ENCODE results near the gene GREB1L.
"Not testable (repeated sequence)": the region's sequence is repeated elsewhere in the genome, so short reads cannot be mapped to it uniquely, and the experiment has no call there.

Gene GREB1L

DNA sequence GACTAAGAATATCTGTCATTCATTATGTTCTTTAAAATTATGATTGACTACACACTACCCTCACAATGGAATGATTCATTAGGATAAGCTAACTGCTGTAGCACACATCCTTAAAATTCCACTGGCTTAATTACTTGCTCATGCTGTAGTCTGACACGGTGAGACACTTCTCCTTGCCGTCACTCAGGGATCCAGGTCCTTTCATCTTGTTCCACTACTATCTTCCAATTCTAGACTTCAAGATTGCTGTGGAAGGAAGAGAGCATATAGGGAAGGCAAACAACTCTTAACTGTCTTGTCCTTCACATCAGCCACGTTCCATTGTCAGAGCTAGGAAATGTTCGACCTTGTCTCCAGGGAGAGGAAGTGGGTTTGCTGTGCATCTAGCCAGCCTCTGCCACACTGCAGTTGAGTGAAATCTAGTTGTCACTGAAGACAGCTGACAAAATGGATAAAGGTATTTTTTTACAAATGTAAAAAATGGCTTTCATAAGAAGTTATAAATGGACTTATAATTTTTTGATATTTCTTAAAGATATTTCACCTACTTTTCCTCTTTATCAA is 30.1 kb downstream of the GREB1L start:
- Mint-ChIP-seq H3K36me3 (ENCODE audit: insufficient read depth) (no peaks in the 10 kb centered on the region), H3K27ac (no peak overlapping the region), H3K9me3 (no peaks in the 10 kb centered on the region), H3K27me3 (peaks cover 9 to 21% of the 10 kb centered on the region in 2 donors), H3K4me1 (ENCODE audit: low read depth in 2 of 2) (no peaks in the 10 kb centered on the region), H3K4me3 (no peak overlapping the region)
- no peak for ATAC-seq (replicated peaks)
- DNase-seq: no peak

DNA sequence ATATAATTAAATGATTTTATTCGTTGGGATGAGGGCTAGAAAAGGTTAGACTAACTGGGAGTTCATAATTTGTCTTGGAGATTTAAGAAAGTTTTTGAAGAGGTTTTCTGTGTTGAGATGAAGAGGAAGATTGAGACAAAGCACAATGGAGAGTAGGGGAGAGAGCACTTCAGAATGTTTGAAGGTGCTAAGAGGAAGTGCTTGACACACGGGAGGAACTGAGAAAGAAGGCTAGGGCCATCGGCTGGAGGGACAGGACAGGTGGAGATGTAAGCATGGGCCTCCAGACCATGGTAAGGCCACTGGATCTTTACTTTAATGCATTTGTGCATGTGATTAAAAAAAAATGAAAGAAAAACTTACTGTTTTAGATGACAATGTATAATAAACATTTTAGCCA is 31.5 kb downstream of the GREB1L start:
- no peak overlapping the region for H3K27ac Mint-ChIP-seq
- no peak for DNase-seq
- H3K27me3 Mint-ChIP-seq: peaks cover 0 to 14% of the 10 kb centered on the region in 2 donors
- H3K9me3 Mint-ChIP-seq: no peaks in the 10 kb centered on the region
- H3K36me3 Mint-ChIP-seq (ENCODE audit: insufficient read depth): no peaks in the 10 kb centered on the region
- ATAC-seq (replicated peaks): no peak
- no peak overlapping the region for H3K4me3 Mint-ChIP-seq
- H3K4me1 Mint-ChIP-seq (ENCODE audit: low read depth in 2 of 2): no peaks in the 10 kb centered on the region

DNA sequence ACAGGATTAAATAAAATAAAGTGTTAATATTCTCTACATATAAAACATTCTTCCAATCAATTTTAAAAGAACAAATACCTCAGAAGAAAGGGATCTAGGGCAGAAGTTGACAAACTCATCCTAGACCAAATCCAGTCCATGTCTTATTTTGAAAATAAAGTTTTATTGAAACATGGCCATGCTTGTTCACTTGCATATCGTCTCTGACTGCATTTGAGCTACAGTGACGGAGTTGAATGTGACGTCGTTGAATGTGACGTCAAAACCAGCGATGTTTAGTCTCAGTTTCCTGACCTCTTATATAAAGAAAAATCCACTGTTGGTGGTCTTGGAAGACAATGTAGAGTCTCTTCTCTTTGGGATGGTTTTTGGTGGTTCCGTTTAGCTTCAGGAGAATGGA is 33.6 kb downstream of the GREB1L start:
- Mint-ChIP-seq H3K36me3 (ENCODE audit: insufficient read depth) (no peaks in the 10 kb centered on the region), H3K4me1 (ENCODE audit: low read depth in 2 of 2) (no peaks in the 10 kb centered on the region), H3K4me3 (no peak overlapping the region), H3K27me3 (peaks cover 0 to 16% of the 10 kb centered on the region in 2 donors), H3K27ac (no peak overlapping the region), H3K9me3 (no peaks in the 10 kb centered on the region)
- DNase-seq (no peak), ATAC-seq (replicated peaks) (no peak)

DNA sequence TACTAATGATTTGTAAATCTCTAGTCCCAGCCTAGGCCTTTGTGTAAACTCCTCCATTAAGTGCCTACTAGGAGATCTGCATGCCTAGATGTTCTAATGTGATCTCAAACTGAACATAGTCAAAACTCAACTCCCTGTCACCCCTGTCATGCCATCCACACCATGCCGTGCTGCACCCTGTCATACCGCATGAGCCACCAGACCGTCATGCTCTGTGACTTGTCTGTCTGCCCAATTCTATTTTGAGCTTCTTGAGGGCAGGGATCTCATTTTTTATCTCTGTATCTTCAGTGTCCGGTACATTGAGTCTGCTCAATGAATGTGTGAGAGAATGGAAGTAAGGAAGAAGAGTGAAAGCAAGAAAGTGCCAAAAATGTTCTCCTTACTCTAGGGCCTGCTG is 35.5 kb downstream of the GREB1L start:
- H3K4me3 Mint-ChIP-seq: no peak overlapping the region
- no peaks in the 10 kb centered on the region for H3K36me3 Mint-ChIP-seq (ENCODE audit: insufficient read depth)
- H3K27me3 Mint-ChIP-seq: peaks cover 0 to 19% of the 10 kb centered on the region in 2 donors
- H3K27ac Mint-ChIP-seq: no peak overlapping the region
- DNase-seq (no peak), ATAC-seq (replicated peaks) (no peak)
- no peaks in the 10 kb centered on the region for H3K9me3 Mint-ChIP-seq
- no peaks in the 10 kb centered on the region for H3K4me1 Mint-ChIP-seq (ENCODE audit: low read depth in 2 of 2)

DNA sequence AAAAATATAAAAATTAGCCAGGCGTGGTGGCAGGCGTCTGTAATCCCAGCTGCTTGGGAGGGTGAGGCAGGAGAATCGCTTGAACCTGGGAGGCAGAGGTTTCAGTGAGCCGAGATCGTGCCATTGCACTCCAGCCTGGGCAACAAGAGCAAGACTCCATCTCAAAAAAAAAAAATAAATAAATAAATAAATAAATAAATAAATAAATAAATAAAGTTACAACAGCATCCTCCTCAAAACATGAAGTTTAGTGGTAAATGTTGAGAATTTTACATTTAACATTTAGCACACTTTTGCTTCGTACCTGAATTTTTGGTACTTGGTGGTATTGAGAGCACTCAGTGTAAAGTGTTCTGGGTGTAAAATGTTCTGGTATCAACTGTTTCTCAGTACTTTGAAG is 36.2 kb downstream of the GREB1L start:
- not testable (repeated sequence) for H3K36me3 Mint-ChIP-seq (ENCODE audit: insufficient read depth); H3K27ac Mint-ChIP-seq; DNase-seq; ATAC-seq (replicated peaks); H3K4me1 Mint-ChIP-seq (ENCODE audit: low read depth in 2 of 2); H3K4me3 Mint-ChIP-seq; H3K9me3 Mint-ChIP-seq
- H3K27me3 Mint-ChIP-seq: peaks cover 0 to 17% of the 10 kb centered on the region in 2 donors

DNA sequence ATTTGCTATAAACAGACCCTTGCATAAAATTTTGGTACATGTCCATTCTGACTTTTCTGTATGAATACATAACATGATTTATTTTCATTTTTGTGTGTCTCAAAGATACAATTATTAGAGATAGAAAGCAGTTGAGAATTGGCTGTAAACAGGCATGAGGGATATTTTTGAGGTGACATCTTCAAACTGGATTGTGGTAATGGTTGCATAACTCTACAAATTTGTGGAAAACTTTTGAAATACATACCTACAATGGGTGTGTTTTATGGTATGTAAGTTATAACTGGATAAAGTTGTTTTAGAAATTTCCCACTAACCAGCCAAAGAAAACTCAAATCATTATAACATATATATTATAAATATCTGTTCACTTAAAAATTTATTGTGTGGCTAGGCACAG is 39.6 kb downstream of the GREB1L start:
- Mint-ChIP-seq H3K36me3 (ENCODE audit: insufficient read depth) (no peaks in the 10 kb centered on the region), H3K4me1 (ENCODE audit: low read depth in 2 of 2) (no peaks in the 10 kb centered on the region), H3K27me3 (peaks cover 0 to 15% of the 10 kb centered on the region in 2 donors), H3K4me3 (no peak overlapping the region), H3K9me3 (no peaks in the 10 kb centered on the region), H3K27ac (no peak overlapping the region)
- DNase-seq (no peak), ATAC-seq (replicated peaks) (no peak)

DNA sequence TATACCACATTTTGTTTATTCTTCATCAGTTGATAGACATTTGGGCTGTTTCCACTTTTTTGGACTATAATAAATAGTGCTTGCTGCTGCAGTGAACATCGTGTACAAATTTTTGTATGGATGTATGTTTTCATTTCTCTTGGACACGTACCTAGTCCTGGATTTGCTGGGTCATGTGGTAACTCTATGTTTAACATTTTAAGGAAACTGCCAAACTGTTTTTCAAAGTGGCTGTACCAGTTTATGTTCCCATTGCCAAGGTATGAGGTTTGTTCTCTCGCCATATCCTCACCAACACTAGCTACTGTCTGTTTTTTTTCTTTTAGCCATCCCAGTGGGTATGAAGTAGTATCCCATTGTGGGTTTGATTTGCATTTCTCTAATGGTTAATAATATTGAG is 42.5 kb downstream of the GREB1L start:
- Mint-ChIP-seq H3K9me3 (no peaks in the 10 kb centered on the region), H3K36me3 (ENCODE audit: insufficient read depth) (no peaks in the 10 kb centered on the region), H3K27ac (no peak overlapping the region), H3K4me1 (ENCODE audit: low read depth in 2 of 2) (no peaks in the 10 kb centered on the region), H3K27me3 (peaks cover 0 to 21% of the 10 kb centered on the region in 2 donors), H3K4me3 (no peak overlapping the region)
- DNase-seq (no peak), ATAC-seq (replicated peaks) (no peak)

DNA sequence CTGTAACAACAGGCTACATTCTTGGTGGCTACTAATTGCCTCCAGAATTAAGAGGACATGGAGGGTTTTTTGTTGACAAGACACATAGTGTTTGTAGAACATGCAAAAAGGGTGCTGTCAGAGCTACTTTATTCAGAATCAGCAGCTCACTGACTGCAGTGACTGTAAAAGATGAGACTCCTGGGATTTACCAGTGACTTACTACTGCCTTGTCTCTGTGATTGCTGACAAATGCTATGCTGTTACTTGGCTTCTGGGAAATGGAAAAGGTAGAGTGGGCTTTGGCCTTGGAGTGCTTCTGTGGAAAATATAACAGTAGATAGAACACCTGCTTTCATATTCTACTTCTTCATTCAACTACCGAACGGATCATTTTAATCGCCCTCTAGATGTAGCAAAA is 47.8 kb downstream of the GREB1L start:
- DNase-seq: no peak
- Mint-ChIP-seq H3K4me1 (ENCODE audit: low read depth in 2 of 2) (no peaks in the 10 kb centered on the region), H3K9me3 (no peaks in the 10 kb centered on the region), H3K27me3 (peaks cover 21 to 24% of the 10 kb centered on the region in 2 donors), H3K27ac (no peak overlapping the region), H3K4me3 (no peak overlapping the region), H3K36me3 (ENCODE audit: insufficient read depth) (no peaks in the 10 kb centered on the region)
- no peak for ATAC-seq (replicated peaks)

DNA sequence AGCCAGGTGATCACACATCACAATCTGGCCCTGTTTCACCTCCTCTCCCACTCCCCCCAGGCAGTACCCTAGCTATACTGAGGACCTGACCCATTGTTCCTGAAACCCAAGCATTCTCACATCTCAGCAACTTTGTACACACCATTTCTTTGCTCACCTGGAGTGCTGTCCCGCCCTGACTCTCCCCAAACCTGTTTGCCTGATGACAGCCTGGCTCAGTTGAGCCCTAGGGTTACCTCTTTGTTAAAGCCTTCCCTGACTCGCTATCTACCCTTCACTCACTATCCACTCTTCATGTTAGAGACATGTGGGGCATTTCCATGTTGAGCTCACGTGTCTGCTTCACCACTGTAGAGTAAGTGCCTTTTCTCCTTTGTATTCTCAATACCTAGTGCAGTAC is 49.1 kb downstream of the GREB1L start:
- H3K4me3 Mint-ChIP-seq: no peak overlapping the region
- H3K36me3 Mint-ChIP-seq (ENCODE audit: insufficient read depth): no peaks in the 10 kb centered on the region
- no peak overlapping the region for H3K27ac Mint-ChIP-seq
- ATAC-seq (replicated peaks) (no peak), DNase-seq (no peak)
- no peaks in the 10 kb centered on the region for H3K9me3 Mint-ChIP-seq
- no peaks in the 10 kb centered on the region for H3K4me1 Mint-ChIP-seq (ENCODE audit: low read depth in 2 of 2)
- peaks cover 24 to 30% of the 10 kb centered on the region in 2 donors for H3K27me3 Mint-ChIP-seq

DNA sequence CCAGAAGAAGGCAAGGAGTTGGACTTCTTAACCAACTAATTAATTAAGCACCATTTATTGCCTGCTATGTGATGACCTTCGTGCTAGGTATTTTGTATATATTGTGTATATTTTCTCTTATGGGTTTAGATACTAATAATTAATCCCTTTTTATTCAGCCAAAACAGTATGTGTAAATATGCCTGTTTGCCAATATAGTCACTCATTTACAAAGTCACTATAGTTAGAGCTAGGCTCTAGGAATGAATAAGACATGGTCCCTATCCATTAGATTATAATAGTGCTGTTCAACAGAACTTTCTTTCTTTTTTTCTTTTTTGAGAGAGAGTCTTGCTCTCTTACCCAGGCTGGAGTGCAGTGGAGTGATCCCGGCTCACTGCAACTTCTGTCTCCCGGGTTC is 51.4 kb downstream of the GREB1L start:
- H3K27ac Mint-ChIP-seq: no peak overlapping the region
- H3K4me3 Mint-ChIP-seq: no peak overlapping the region
- peaks cover 18 to 38% of the 10 kb centered on the region in 2 donors for H3K27me3 Mint-ChIP-seq
- ATAC-seq (replicated peaks) (no peak), DNase-seq (no peak)
- H3K36me3 Mint-ChIP-seq (ENCODE audit: insufficient read depth): no peaks in the 10 kb centered on the region
- H3K4me1 Mint-ChIP-seq (ENCODE audit: low read depth in 2 of 2): no peaks in the 10 kb centered on the region
- no peaks in the 10 kb centered on the region for H3K9me3 Mint-ChIP-seq

DNA sequence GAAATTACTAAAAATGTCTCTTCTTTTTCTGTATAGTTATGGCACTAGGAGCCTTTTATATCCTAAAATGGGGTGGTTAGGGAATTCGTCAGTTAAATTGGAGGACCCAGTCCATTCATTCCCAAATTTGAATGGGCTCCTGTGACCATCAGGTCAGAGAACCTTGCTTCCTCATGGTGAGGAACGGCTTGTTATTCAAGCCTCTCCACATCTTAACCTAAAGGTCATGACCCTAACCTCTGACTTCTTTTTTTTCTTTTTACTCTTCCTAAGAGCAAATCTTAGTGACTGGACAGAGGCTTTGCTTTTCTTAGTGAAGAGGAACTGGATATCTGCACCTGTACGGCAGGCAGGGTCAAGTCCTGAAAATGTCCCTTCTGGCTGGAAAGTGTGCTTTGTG is 53.1 kb downstream of the GREB1L start:
- Mint-ChIP-seq H3K4me1 (ENCODE audit: low read depth in 2 of 2) (no peaks in the 10 kb centered on the region), H3K36me3 (ENCODE audit: insufficient read depth) (no peaks in the 10 kb centered on the region), H3K27me3 (peaks cover 18 to 38% of the 10 kb centered on the region in 2 donors), H3K4me3 (no peak overlapping the region), H3K27ac (no peak overlapping the region), H3K9me3 (no peaks in the 10 kb centered on the region)
- DNase-seq (no peak), ATAC-seq (replicated peaks) (no peak)

DNA sequence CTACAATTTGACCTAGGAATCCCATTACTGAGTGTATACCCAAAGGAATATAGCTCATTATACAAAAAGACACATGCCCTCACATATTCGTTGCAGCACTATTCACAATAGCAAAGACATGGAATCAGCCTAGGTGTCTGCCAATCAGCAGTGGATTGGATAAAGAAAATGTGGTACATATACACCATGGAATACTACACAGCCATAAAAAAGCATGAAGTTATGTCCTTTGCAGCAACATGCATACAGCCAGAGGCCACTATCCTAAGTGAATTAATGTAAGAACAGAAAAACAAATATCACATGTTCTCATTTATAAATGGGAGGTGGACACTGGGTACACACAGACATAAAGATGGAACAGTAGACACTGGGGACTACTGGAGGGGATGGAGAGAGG is 54.0 kb downstream of the GREB1L start:
- no peak for DNase-seq
- Mint-ChIP-seq H3K4me3 (no peak overlapping the region), H3K9me3 (no peaks in the 10 kb centered on the region), H3K27me3 (peaks cover 21 to 39% of the 10 kb centered on the region in 2 donors), H3K36me3 (ENCODE audit: insufficient read depth) (no peaks in the 10 kb centered on the region), H3K4me1 (ENCODE audit: low read depth in 2 of 2) (no peaks in the 10 kb centered on the region), H3K27ac (no peak overlapping the region)
- no peak for ATAC-seq (replicated peaks)

DNA sequence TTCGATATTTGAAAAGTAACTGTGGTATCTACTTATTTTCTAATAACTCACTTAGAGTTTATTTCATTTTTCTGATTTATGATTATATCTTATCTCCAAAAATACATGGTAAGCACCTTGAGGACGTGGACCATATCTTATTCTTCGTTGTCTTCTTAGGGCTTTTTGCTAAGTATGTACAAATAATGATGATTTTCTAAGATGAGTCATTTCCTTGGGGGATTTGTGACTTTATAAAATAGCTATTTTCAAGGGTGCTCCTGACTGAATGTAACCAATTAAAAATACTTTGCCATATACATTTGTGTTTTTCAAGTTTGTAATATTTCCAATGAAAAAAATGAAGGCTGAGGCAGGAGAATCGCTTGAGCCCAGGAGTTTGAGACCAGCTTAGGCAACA is 56.3 kb downstream of the GREB1L start:
- Mint-ChIP-seq H3K9me3 (no peaks in the 10 kb centered on the region), H3K27me3 (peaks cover 14 to 23% of the 10 kb centered on the region in 2 donors), H3K4me3 (no peak overlapping the region)

DNA sequence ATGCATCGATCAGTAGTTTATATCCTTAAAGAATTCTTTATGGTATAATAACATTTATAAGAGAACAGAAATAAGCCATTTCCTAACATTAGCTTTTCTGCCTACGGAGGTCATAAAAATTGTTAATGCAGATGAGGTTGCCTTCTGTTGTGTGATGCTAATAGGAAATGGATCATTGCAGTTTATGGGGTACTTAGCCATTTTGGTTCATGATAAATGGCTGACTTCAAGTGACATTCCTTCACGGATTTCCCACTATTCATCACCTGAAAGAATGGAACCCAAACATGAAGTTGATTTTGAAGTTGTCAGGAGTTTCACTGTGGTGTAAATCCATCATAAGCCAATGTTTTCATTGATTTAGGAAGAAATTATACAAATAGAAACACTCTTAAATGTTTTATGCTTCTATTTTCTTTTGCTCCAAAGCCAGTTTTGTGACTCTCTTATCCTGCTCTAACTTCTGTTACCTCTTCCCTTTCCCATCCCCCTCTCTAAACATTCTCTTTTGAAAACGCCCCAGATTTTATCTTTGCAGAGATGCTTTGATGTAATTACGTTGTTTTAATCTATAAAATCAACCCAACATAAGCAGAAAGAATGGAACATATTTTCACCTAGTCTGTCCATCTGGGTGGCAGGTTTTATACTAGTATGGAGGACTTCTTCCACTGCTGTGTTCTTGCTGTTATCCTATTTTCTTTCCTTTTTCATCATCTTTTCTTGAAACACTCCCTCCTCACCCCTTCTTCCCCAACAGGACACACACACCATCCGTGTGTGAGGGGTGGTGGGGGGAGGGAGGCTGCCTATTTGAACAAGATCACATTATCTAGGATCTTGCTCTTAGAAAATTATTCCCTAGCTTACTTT is 58.2 kb downstream of the GREB1L start:
- Mint-ChIP-seq H3K27me3 (peaks cover 17 to 27% of the 10 kb centered on the region in 2 donors), H3K36me3 (ENCODE audit: insufficient read depth) (no peaks in the 10 kb centered on the region), H3K4me1 (ENCODE audit: low read depth in 2 of 2) (no peaks in the 10 kb centered on the region), H3K9me3 (no peaks in the 10 kb centered on the region), H3K4me3 (no peak overlapping the region), H3K27ac (no peak overlapping the region)
- ATAC-seq (replicated peaks): no peak
- DNase-seq: no peak

More for the DNA sequence above, 56.3 kb downstream of the GREB1L start:
- Mint-ChIP-seq H3K36me3 (ENCODE audit: insufficient read depth) (no peaks in the 10 kb centered on the region), H3K27ac (no peak overlapping the region), H3K4me1 (ENCODE audit: low read depth in 2 of 2) (no peaks in the 10 kb centered on the region)
- DNase-seq (no peak), ATAC-seq (replicated peaks) (no peak)

Data from effector memory CD8-positive, alpha-beta T cell (primary cell).